GM19238 (cell line): ENCODE results near the gene RMND5B.
"Not testable (repeated sequence)": the region's sequence is repeated elsewhere in the genome, so short reads cannot be mapped to it uniquely, and the experiment has no call there.

Source experiments
- DNase-seq: peaks from one replicate; pipeline ENCODE4 v3.0.0; 2011; ENCODE audit warnings: low spot score; ENCODE audit not compliant: insufficient read length

The RMND5B gene

DNA sequence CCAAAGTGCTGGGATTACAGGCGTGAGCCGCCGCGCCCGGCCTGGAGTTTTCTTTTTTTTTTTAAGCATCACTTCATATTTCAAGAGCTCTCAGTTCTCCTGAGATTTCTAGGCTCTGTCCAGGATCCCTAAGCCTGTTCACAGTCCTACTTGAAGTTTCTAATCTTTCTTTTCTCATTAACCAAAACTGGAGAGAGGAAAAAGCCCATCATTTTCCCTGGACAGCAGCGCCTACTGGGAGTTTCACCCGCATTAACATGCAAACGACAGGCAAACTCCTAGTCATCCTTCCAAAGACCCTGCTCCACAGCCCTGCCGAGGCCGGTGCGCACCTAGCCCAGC is 609 bp upstream of the RMND5B start:
- DNase-seq: not testable (repeated sequence)

- no peak for DNase-seq
Measured at GRCh38 chr5:178131446-178131996, 707 bp downstream of the RMND5B start.

- DNase-seq: no peak
Measured at GRCh38 chr5:178136990-178137389, 6.2 kb downstream of the RMND5B start.

DNA sequence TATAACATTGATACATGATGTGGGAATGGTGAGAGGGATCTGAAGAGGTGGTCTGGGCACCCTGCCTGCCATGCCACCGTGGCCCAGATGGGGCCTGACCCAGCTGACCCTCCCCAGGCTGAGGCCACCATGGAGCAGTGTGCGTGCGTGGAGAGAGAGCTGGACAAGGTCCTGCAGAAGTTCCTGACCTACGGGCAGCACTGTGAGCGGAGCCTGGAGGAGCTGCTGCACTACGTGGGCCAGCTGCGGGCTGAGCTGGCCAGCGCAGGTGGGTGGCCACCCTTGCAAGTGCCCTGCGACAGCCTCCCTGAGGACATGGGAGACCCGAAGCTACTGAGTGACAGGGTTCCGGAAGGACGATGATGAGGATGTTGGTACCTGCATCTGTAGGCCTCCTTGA is 7.2 kb downstream of the RMND5B start:
- DNase-seq: no peak

DNA sequence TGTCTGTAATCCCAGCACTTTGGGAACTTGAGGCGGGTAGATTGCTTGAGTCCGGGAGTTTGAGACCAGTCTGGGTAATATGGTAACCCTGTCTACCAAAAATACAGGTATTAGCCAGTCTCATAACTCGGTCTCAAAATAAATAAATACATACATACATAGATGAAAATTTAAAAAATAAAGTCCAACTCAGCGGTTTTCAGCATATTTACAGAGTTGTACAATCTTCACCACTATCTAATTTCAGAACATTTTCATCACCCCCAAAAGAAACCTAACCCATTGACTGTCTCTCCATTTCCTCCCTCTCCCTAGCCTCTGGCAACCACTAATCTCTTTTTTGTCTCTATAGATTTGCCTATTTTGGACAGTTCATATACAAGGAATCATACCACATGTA is 10.7 kb downstream of the RMND5B start:
- DNase-seq: no peak

GRCh38 chr5:178142642-178143041 is 11.8 kb downstream of the RMND5B start:
- DNase-seq: no peak

- no peak for DNase-seq
Measured at GRCh38 chr5:178143246-178143645, 12.4 kb downstream of the RMND5B start.

GRCh38 chr5:178143901-178144300 is 13.1 kb downstream of the RMND5B start:
- no peak for DNase-seq

GRCh38 chr5:178145965-178146820 is 15.4 kb downstream of the RMND5B start:
- DNase-seq: peak; percentile 71

DNA sequence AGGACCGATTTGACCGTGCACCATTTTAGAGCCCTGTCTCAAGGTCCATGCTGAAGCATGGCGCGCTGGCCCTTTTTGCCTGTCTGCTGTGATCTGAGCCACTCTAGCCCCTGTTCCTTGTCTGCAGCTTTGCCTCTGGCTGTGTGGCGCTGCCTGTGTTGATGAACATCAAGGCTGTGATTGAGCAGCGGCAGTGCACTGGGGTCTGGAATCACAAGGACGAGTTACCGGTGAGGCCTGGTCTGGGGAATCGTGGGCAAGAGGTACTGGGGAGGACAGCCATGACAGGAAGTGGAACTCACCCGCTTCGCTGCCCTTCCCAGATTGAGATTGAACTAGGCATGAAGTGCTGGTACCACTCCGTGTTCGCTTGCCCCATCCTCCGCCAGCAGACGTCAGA is 16.6 kb downstream of the RMND5B start:
- DNase-seq: no peak

DNA sequence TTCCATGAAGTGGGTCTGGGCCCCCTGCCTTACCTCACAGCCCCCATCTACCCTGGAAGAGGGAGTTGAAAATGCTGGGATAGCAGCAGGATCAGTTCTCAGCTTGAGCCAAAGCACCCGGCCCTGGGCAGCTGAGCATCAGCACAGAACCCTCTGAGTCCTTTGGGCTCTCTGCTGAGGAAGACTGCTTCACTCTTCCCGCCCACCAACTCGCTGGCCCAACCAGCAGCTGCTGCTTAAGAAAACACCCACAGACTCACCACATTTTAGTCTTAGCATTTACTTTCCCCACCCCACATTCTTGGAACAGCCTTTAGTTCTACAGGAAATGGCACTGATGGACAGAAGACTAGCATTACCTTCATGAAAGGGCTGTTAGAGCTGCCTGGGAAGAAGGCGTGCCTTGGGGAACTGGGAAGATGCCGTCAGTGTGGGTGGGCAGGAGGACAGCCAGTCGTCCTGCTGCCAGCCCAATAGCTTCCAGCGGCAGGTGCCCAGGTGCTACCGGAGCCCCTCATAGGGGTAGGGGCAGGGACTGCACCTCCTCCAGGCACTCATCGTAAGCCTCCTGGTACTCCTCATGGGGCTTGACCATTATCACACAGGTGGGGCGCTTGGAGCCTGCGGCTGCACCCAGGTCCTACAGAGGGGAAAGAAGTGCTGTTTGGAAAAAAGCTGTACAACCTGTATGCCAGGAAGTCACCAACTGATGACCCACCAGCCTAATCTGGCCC is 18.6 kb downstream of the RMND5B start:
- DNase-seq: no peak

DNA sequence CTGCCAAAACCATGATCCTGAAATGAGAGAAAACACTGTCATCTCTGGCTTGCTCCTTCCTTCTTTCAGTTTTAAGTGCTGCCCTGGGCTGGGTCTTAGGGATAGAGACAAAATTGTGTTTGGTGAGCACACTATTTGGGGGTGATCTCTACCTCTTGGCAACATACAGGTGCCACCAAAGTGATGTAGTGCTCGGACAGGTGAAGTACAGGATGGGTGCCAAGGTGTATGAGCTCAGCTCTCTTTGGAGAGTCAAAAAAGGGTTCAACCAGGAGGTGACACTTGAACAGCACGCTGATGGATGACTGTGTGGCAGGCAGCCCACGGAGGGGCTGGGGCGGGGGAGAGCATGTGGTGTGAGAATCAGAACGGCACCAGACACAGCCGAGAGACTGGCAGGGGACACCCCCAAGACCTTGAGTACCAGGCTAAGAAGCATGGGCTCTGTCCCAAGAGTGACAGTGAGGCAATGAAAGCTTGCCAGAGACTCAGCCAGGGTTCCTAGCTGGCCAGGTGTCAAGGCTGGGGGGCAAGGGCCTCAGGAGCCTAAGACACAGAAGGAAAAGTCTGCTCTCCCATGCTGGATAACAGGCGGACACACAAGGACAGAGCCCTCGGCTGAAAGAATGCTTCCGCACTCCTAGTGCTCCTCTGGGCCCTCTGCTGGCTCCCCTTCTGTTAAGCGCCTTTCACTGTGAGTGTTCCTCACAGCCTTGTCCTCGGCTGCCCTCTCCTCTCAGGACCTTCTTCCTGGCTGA is 20.3 kb downstream of the RMND5B start:
- DNase-seq: no peak

GRCh38 chr5:178152491-178153444 is 22.0 kb downstream of the RMND5B start:
- no peak for DNase-seq

- peak; percentile 89 for DNase-seq
Measured at GRCh38 chr5:178153530-178154340, 22.9 kb downstream of the RMND5B start, which contains the start of gene NHP2. TSS of gene NHP2 (minus strand) at chr5:178153885. CDS start at chr5:178153817, 68 bp downstream.

DNA sequence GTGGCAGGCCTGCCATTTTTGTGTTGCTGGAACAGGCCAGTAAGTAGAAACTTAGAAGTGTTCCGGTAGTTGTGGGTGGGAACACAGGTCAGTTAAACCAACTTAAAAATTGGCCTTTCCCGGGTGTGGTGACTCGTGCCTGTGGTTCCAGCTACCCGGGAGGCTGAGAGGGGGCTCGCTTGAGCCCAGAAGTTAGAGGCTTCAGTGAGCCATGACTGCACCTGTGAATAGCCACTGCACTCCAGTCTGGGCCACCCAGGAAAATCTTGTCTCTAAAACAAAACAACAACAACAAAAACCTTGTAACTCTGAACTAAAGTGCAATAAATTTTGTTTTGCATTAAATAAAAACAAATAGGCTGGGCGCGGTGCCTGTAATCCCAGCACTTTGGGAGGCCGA is 24.3 kb downstream of the RMND5B start:
- no peak for DNase-seq

- DNase-seq: no peak
Measured at GRCh38 chr5:178160176-178160575, 29.4 kb downstream of the RMND5B start.

- no peak for DNase-seq
Measured at GRCh38 chr5:178162481-178162880, 31.7 kb downstream of the RMND5B start.

DNA sequence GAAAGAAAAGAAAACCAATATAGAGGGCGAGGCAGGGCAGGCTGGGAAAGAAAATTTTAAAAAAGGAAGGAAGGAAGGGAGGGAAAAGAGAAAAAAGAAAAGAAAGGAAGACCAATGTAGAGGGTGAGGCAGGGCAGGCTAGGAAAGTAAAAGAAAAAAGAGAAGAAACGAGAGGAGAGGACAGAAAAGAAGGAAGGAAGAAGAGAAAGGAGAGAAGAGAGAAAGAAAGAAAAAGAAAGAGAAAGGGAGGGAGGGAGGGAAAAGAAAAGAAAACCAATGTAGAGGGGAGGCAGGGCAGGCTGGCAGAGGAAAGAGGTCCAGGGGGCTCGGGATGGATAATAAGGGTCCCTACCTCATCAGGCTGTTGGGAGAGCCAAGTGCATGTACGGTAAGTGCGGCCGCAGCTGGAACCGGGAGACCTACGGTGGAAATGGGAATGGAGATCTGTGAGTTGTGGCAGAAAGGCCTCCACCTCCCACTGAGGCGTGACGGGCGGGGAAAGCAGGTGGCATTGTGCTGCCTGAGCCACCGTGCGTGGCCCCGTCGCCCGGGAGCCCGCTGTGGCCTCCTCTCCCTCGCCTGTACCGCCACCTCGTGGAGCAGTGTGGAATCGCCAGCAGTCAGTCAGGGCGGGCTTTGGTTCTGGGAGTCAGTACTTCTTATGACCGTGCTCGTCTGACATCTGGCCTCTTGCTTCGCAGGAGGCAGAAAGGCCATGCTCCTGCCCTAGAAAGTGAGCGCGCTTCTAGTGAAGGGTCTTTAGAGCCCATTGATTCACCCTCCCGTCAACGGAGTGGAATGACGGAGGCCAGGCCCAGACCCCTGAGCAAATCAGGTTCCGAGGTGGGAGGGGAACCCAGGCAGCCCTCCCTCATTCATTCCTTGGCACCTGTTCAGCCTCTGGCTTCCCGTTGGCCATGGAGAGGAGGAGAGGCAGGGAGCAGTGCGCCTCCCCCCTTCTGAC is 33.2 kb downstream of the RMND5B start:
- peak; percentile 90 for DNase-seq
